ENCODE results near the gene PAGE5.

Gene PAGE5

DNA sequence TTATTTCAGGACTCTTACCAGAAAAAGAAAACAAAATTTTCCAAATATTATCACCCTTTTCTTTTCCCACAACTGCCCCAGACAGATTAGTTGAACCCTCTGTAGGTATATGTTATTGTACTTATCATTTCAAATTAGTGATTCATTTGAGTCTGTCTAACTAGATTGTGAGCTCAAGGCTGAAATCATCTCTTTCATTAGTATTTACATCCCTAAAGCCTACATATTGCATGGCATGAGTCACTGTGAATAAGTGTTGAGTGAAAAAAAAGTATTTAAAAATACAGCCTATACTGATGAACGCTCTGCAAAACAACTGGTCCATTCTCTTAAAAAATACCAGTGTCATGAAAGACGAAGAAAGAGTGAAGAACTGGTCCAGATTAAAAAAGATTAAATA, 40.7 kb downstream of the PAGE5 start:
- H3K9me3 ChIP-seq (ENCODE audit: control insufficient read depth, insufficient read depth, low read length): no peaks in the 10 kb centered on the region
- H3K9me2 ChIP-seq (replicated peaks; ENCODE audit: control insufficient read depth, low read length): no peaks in the 10 kb centered on the region
- H3K4me2 ChIP-seq (ENCODE audit: low read length): no peak overlapping the region
- no peaks in the 10 kb centered on the region for H3K4me1 ChIP-seq (ENCODE audit: control insufficient read depth, low read length)
- TF ChIP-seq EZH2phosphoT487 (IDR thresholded peaks at IDR 0.05; ENCODE audit: borderline replicate concordance, low read length): no peak
- TF ChIP-seq, protein P1, sequence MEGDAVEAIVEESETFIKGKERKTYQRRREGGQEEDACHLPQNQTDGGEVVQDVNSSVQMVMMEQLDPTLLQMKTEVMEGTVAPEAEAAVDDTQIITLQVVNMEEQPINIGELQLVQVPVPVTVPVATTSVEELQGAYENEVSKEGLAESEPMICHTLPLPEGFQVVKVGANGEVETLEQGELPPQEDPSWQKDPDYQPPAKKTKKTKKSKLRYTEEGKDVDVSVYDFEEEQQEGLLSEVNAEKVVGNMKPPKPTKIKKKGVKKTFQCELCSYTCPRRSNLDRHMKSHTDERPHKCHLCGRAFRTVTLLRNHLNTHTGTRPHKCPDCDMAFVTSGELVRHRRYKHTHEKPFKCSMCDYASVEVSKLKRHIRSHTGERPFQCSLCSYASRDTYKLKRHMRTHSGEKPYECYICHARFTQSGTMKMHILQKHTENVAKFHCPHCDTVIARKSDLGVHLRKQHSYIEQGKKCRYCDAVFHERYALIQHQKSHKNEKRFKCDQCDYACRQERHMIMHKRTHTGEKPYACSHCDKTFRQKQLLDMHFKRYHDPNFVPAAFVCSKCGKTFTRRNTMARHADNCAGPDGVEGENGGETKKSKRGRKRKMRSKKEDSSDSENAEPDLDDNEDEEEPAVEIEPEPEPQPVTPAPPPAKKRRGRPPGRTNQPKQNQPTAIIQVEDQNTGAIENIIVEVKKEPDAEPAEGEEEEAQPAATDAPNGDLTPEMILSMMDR (IDR thresholded peaks at IDR 0.05; ENCODE audit: low read depth, low read length, poor library complexity, severe bottlenecking): no peak
- H3K36me3 ChIP-seq (ENCODE audit: control insufficient read depth, low read length): no peaks in the 10 kb centered on the region
- H3K27me3 ChIP-seq (ENCODE audit: control insufficient read depth, low read length): no peaks in the 10 kb centered on the region
- H4K20me1 ChIP-seq (ENCODE audit: control insufficient read depth, insufficient read depth, low read depth, low read length): no peaks in the 10 kb centered on the region
- no peaks in the 10 kb centered on the region for H3K79me2 ChIP-seq (ENCODE audit: control insufficient read depth, low read length)
- H3F3A ChIP-seq (ENCODE audit: control insufficient read depth, insufficient read depth): no peaks in the 10 kb centered on the region
- no peak overlapping the region for H3K27ac ChIP-seq (ENCODE audit: low read depth, low read length)
- H3K4me3 ChIP-seq (ENCODE audit: low read length): no peak overlapping the region

DNA sequence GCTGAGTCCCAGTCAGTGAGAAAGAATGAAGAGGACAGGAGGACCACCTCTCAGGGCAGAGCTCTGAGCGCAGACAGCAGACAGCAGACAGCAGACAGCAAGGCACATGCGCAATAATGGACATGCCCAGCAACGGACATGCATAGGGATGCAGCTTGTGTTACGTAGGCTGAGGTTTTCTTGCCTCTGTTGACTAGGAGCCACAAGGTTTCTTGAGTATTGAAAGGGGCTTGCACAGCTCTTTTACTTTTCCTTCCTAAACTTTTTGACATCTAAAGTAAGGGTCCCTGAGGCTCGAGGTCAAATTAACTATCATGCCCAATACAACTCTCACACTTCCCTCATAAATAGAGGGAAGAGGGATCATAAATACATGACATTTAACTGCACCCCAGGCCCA, 44.7 kb downstream of the PAGE5 start, which contains the start of gene PAGE3:
TSS of gene PAGE3 (minus strand) at position 101 of the 400 bp plus-strand sequence. CDS start 1,013 bp downstream, outside the sequence.
- H3K9me3 ChIP-seq (ENCODE audit: control insufficient read depth, insufficient read depth, low read length): no peaks in the 10 kb centered on the region
- H3K4me1 ChIP-seq (ENCODE audit: control insufficient read depth, low read length): no peaks in the 10 kb centered on the region
- H3K27ac ChIP-seq (ENCODE audit: low read depth, low read length): no peak within 1 kb of the TSS
- H3K9me2 ChIP-seq (replicated peaks; ENCODE audit: control insufficient read depth, low read length): no peaks in the 10 kb centered on the region
- no peaks in the 10 kb centered on the region for H4K20me1 ChIP-seq (ENCODE audit: control insufficient read depth, insufficient read depth, low read depth, low read length)
- no peaks in the 10 kb centered on the region for H3K79me2 ChIP-seq (ENCODE audit: control insufficient read depth, low read length)
- H3F3A ChIP-seq (ENCODE audit: control insufficient read depth, insufficient read depth): no peaks in the 10 kb centered on the region
- no peak for TF ChIP-seq EZH2phosphoT487 (IDR thresholded peaks at IDR 0.05; ENCODE audit: borderline replicate concordance, low read length)
- TF ChIP-seq, protein P1 (IDR thresholded peaks at IDR 0.05; ENCODE audit: low read depth, low read length, poor library complexity, severe bottlenecking): no peak
- no peaks in the 10 kb centered on the region for H3K27me3 ChIP-seq (ENCODE audit: control insufficient read depth, low read length)
- H3K4me2 ChIP-seq (ENCODE audit: low read length): no peak within 1 kb of the TSS
- H3K4me3 ChIP-seq (ENCODE audit: low read length): no peak within 1 kb of the TSS
- no peaks in the 10 kb centered on the region for H3K36me3 ChIP-seq (ENCODE audit: control insufficient read depth, low read length)
